Activated B cell treated with CpG ODN at 0.5 μM for 24 hours (primary cell): ENCODE data around the gene SUPT3H. TPM values are rescaled to one million over a fixed set of nuclear protein-coding genes. Genes with fewer than 3 reads are reported as not detected.

Source experiments
- ATAC-seq: fragments of 200-7000 bp; cut with Tn5 transposase; one replicate; pipeline ENCODE4 v1.10.0; 2021; ENCODE audit warnings: low read depth, mild to moderate bottlenecking, moderate library complexity
- CTCF ChIA-PET: fragments of 350-600 bp; sonication (Branson Sonifier 250); formaldehyde crosslinking; loops from one replicate; lab custom pipeline; 2021; ENCODE audit warnings: antibody characterized with exemption; lab: Charles Lee
- POLR2A ChIA-PET: fragments of 350-600 bp; sonication (Branson Sonifier 250); formaldehyde crosslinking; loops from one replicate; lab custom pipeline; 2021; ENCODE audit warnings: antibody characterized with exemption; lab: Charles Lee
- DNase-seq: peaks from one replicate; pipeline ENCODE4 v3.0.0; 2022
- H3K27ac Mint-ChIP-seq: one replicate; pipeline ENCODE4 v1.8.0; 2020; ENCODE audit warnings: mixed read lengths
- H3K27me3 Mint-ChIP-seq: one replicate; pipeline ENCODE4 v1.8.0; 2021; ENCODE audit warnings: mixed read lengths
- H3K36me3 Mint-ChIP-seq: one replicate; pipeline ENCODE4 v1.8.0; 2021; ENCODE audit warnings: low read depth, mixed read lengths
- H3K4me1 Mint-ChIP-seq: one replicate; pipeline ENCODE4 v1.8.0; 2021; ENCODE audit warnings: mixed read lengths
- H3K4me3 Mint-ChIP-seq: one replicate; pipeline ENCODE4 v1.8.0; 2020; ENCODE audit warnings: mild to moderate bottlenecking, mixed read lengths
- H3K9me3 Mint-ChIP-seq: one replicate; pipeline ENCODE4 v1.8.0; 2020; ENCODE audit warnings: mixed read lengths
- CTCF ChIP-seq: fragments of 200-600 bp; IDR thresholded peaks from one replicate; pipeline ENCODE4 v1.8.0; 2022; ENCODE audit warnings: antibody characterized with exemption, mild to moderate bottlenecking
- intact Hi-C: fragments of 100-400 bp; cut with micrococcal nuclease; formaldehyde crosslinking; loops from one replicate; pipeline ENCODE4 v1.15.1; 2024
- total RNA-seq: library from RNA; stranded (reverse); gene quantifications from 2 replicates; pipeline ENCODE4 v1.2.3, GENCODE V29; 2022

Gene SUPT3H
- total RNA-seq, 1 donor from 2014 or later = 9.9 TPM

GRCh38 chr6:45394586-45395095 lies 16.9 kb upstream of the SUPT3H start:
- Mint-ChIP-seq H3K4me3 (no peak overlapping the region), H3K27ac (no peak overlapping the region), H3K4me1 (no peaks in the 10 kb centered on the region), H3K27me3 (no peaks in the 10 kb centered on the region), H3K36me3 (no peaks in the 10 kb centered on the region), H3K9me3 (peaks cover 5% of the 10 kb centered on the region)
- no peak for DNase-seq
- TF ChIP-seq CTCF = no peak
- ChIA-PET POLR2A (no interaction called here), CTCF (no interaction called here)
- intact Hi-C loops = no loop called here
- no peak for ATAC-seq

- H3K27me3 Mint-ChIP-seq = peaks cover 13% of the 10 kb centered on the region
- no peaks in the 10 kb centered on the region for H3K36me3 Mint-ChIP-seq
- H3K27ac Mint-ChIP-seq = no peak overlapping the region
- no peak for TF ChIP-seq CTCF
- intact Hi-C loops = no loop called here
- no peak overlapping the region for H3K4me3 Mint-ChIP-seq
- H3K4me1 Mint-ChIP-seq = no peaks in the 10 kb centered on the region
- H3K9me3 Mint-ChIP-seq = peaks cover 5% of the 10 kb centered on the region
- ChIA-PET CTCF (no interaction called here), POLR2A (no interaction called here)
- no peak for ATAC-seq
- no peak for DNase-seq
Measured at GRCh38 chr6:45388328-45388727, 10.6 kb upstream of the SUPT3H start.

GRCh38 chr6:45387236-45387635 lies 9.5 kb upstream of the SUPT3H start:
- TF ChIP-seq CTCF = no peak
- H3K36me3 Mint-ChIP-seq = no peaks in the 10 kb centered on the region
- ChIA-PET POLR2A (interaction anchor here (1.4 kb wide), 1 partner anchor 9 kb away, joined by 5 read pairs; the partner anchor contains the start of gene SUPT3H), CTCF (no interaction called here)
- H3K27me3 Mint-ChIP-seq = peaks cover 13% of the 10 kb centered on the region
- no peak overlapping the region for H3K4me3 Mint-ChIP-seq
- H3K27ac Mint-ChIP-seq = no peak overlapping the region
- intact Hi-C loops = no loop called here
- H3K4me1 Mint-ChIP-seq = no peaks in the 10 kb centered on the region
- no peaks in the 10 kb centered on the region for H3K9me3 Mint-ChIP-seq
- ATAC-seq = no peak
- DNase-seq = no peak

- intact Hi-C loops = no loop called here
- ATAC-seq (no peak), DNase-seq (no peak)
- Mint-ChIP-seq H3K27me3 (peaks cover 13% of the 10 kb centered on the region), H3K4me1 (no peaks in the 10 kb centered on the region), H3K9me3 (no peaks in the 10 kb centered on the region), H3K4me3 (no peak overlapping the region), H3K36me3 (no peaks in the 10 kb centered on the region), H3K27ac (no peak overlapping the region)
- no peak for TF ChIP-seq CTCF
- ChIA-PET CTCF (no interaction called here), POLR2A (interaction anchor here (1.4 kb wide), 1 partner anchor 9 kb away, joined by 5 read pairs; the partner anchor contains the start of gene SUPT3H)
Measured at GRCh38 chr6:45386501-45386900, 8.8 kb upstream of the SUPT3H start.

GRCh38 chr6:45382391-45382790 lies 4.7 kb upstream of the SUPT3H start:
- intact Hi-C loops = no loop called here
- Mint-ChIP-seq H3K4me1 (peaks cover 17% of the 10 kb centered on the region), H3K9me3 (no peaks in the 10 kb centered on the region), H3K36me3 (peaks cover 8% of the 10 kb centered on the region), H3K27ac (no peak overlapping the region), H3K4me3 (no peak overlapping the region), H3K27me3 (peaks cover 5% of the 10 kb centered on the region)
- DNase-seq = no peak
- TF ChIP-seq CTCF = no peak
- ATAC-seq = no peak
- CTCF ChIA-PET = no interaction called here
- POLR2A ChIA-PET = no interaction called here
